GM18508 (cell line): ENCODE data around the gene NCAPG2.
A peak's percentile ranks its signal among the peaks of the same experiment; 100 is the strongest.
"Not testable (repeated sequence)": the region's sequence is repeated elsewhere in the genome, so short reads cannot be mapped to it uniquely, and the experiment has no call there.

Experiments used
- ATAC-seq: cut with Tn5 transposase; IDR thresholded peaks from one replicate; pipeline ENCODE4 v1.9.1; 2021; ENCODE audit warnings: moderate number of reproducible peaks; ENCODE audit not compliant: insufficient read depth, unreplicated experiment

Gene NCAPG2

GRCh38 chr7:158682456-158682855 is 22.1 kb downstream of the NCAPG2 start:
- no peak for ATAC-seq

GRCh38 chr7:158680754-158681153 is 23.9 kb downstream of the NCAPG2 start:
- no peak for ATAC-seq

GRCh38 chr7:158676906-158677305 is 27.7 kb downstream of the NCAPG2 start:
- no peak for ATAC-seq

- ATAC-seq: no peak
Measured at GRCh38 chr7:158676171-158676840, 28.3 kb downstream of the NCAPG2 start.

GRCh38 chr7:158672975-158673374 is 31.6 kb downstream of the NCAPG2 start:
- ATAC-seq: no peak

- not testable (repeated sequence) for ATAC-seq
Measured at GRCh38 chr7:158668086-158668485, 36.5 kb downstream of the NCAPG2 start.

- not testable (repeated sequence) for ATAC-seq
Measured at GRCh38 chr7:158666966-158667678, 37.5 kb downstream of the NCAPG2 start.

- ATAC-seq: no peak
Measured at GRCh38 chr7:158666401-158666800, 38.2 kb downstream of the NCAPG2 start.

- no peak for ATAC-seq
Measured at GRCh38 chr7:158664406-158664805, 40.2 kb downstream of the NCAPG2 start.

GRCh38 chr7:158663428-158663741 is 41.2 kb downstream of the NCAPG2 start:
- ATAC-seq: no peak

- no peak for ATAC-seq
Measured at GRCh38 chr7:158662610-158663427, 41.8 kb downstream of the NCAPG2 start.

GRCh38 chr7:158658475-158658874 is 46.1 kb downstream of the NCAPG2 start:
- no peak for ATAC-seq

- ATAC-seq: peak; percentile 33
Measured at GRCh38 chr7:158657189-158657746, 47.3 kb downstream of the NCAPG2 start.

- peak; percentile 97 for ATAC-seq
Measured at GRCh38 chr7:158655931-158656441, 48.6 kb downstream of the NCAPG2 start.

GRCh38 chr7:158655507-158655906 is 49.1 kb downstream of the NCAPG2 start:
- ATAC-seq: no peak

GRCh38 chr7:158651968-158652565 is 52.5 kb downstream of the NCAPG2 start:
- no peak for ATAC-seq

- ATAC-seq: no peak
Measured at GRCh38 chr7:158650821-158651225, 53.8 kb downstream of the NCAPG2 start.

- no peak for ATAC-seq
Measured at GRCh38 chr7:158649279-158649678, 55.3 kb downstream of the NCAPG2 start.

GRCh38 chr7:158648787-158649186 is 55.8 kb downstream of the NCAPG2 start:
- ATAC-seq: no peak

GRCh38 chr7:158648168-158648567 is 56.4 kb downstream of the NCAPG2 start:
- no peak for ATAC-seq
